Natural killer cell (primary cell): Measurements from ENCODE around the gene PINLYP. TPM values are rescaled to one million over a fixed set of nuclear protein-coding genes. Genes with fewer than 3 reads are reported as not detected.

Source experiments
- ATAC-seq, 3 donors: fragments of 150-1000 bp in 2 of 3; fragments of 200-7000 bp in 1 of 3; cut with Tn5 transposase; 1 replicate in 1 of 3; 2 replicates in 2 of 3; pipeline ENCODE4 v1.10.0; 2021; ENCODE audit warnings: mild to moderate bottlenecking in 2 of 3, moderate library complexity in 2 of 3
- DNase-seq, 2 donors: peaks; one replicate each; pipeline versions ENCODE4 v3.0.0 to v3.0.0-alpha.2; 2013 to 2021; ENCODE audit warnings: mixed read lengths in 1 of 2
- H3K27ac ChIP-seq: one replicate; pipeline ENCODE4 v1.5.1; 2013; ENCODE audit warnings: mild to moderate bottlenecking, low read length
- H3K27me3 ChIP-seq: one replicate; pipeline ENCODE4 v1.6.1; 2013; ENCODE audit warnings: low read length; ENCODE audit not compliant: control insufficient read depth, insufficient read depth
- H3K36me3 ChIP-seq: one replicate; pipeline ENCODE4 v1.6.1; 2013; ENCODE audit warnings: low read length; ENCODE audit not compliant: control insufficient read depth, insufficient read depth
- H3K4me1 ChIP-seq: one replicate; pipeline ENCODE4 v1.6.1; 2013; ENCODE audit warnings: low read length; ENCODE audit not compliant: control insufficient read depth, insufficient read depth
- H3K4me3 ChIP-seq: one replicate; pipeline ENCODE4 v1.5.1; 2013; ENCODE audit warnings: low read length
- H3K9me3 ChIP-seq: one replicate; pipeline ENCODE4 v1.6.1; 2013; ENCODE audit warnings: low read length; ENCODE audit not compliant: control insufficient read depth, insufficient read depth
- H3K27ac Mint-ChIP-seq, 2 donors: one replicate each; pipeline ENCODE4 v1.8.0; 2022; ENCODE audit warnings: mild to moderate bottlenecking in 2 of 2, mixed read lengths in 2 of 2, moderate library complexity in 1 of 2
- H3K27me3 Mint-ChIP-seq, 2 donors: one replicate each; pipeline ENCODE4 v1.8.0; 2022; ENCODE audit warnings: low read depth in 2 of 2, mixed read lengths in 2 of 2
- H3K36me3 Mint-ChIP-seq: one replicate; pipeline ENCODE4 v1.8.0; 2022; ENCODE audit warnings: mixed read lengths
- H3K4me1 Mint-ChIP-seq, 2 donors: one replicate each; pipeline ENCODE4 v1.8.0; 2022; ENCODE audit warnings: mixed read lengths in 2 of 2
- H3K4me3 Mint-ChIP-seq: one replicate; pipeline ENCODE4 v1.8.0; 2022; ENCODE audit warnings: mild to moderate bottlenecking, moderate library complexity, mixed read lengths
- H3K9me3 Mint-ChIP-seq, 2 donors: one replicate each; pipeline ENCODE4 v1.8.0; 2022; ENCODE audit warnings: mixed read lengths in 2 of 2
- WGBS: methylation state at CpG from one replicate; pipeline ENCODE4 v1.1.7; 2013; ENCODE audit warnings: missing lambda C conversion rate; ENCODE audit not compliant: insufficient coverage; 5-methylcytosine and 5-hydroxymethylcytosine counted together
- intact Hi-C: fragments of 100-400 bp; cut with micrococcal nuclease; formaldehyde crosslinking; loops from one replicate; pipeline ENCODE4 v1.14.2; 2022
- total RNA-seq, 4 donors: library from RNA; stranded (reverse); fragments of 120-200 nt in 1 of 4; gene quantifications; one replicate each; pipeline versions ENCODE4 v1.2.3 to v1.2.4, GENCODE V29; 2013 to 2022
- TF ChIP-seq, protein P1 (sequence below): fragments of 200-600 bp; IDR thresholded peaks from one replicate; pipeline ENCODE4 v1.8.0; 2022; ENCODE audit warnings: antibody characterized with exemption

The PINLYP gene
- total RNA-seq, 3 donors from 2014 or later (not counting 1 experiment from before 2014, with no cell fraction given), result 1.7 to 3.0 (median 2.4) TPM

DNA sequence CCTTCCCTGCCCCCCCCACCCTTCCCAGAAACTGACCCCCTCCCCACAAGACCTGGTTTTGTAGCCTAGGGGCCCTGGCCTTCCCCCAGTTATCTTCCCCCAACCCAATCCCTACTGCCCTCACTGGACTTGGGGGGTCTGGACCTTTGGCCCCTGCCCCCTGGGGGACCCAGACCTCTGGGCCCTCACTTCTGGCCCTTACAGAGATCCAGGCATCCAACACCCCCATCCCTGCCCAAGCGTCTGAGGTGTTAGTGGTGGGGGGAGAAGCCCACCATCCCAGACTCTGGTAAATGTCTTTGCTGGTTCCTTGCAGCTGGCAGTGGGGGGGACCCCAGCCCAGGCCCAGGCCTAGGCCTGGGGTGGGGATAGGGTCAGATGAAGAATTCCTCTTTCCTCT lies 47.4 kb downstream of the PINLYP start:
- Histone ChIP-seq H3K36me3 (no peaks in the 10 kb centered on the region), H3K4me1 (peaks cover 29% of the 10 kb centered on the region), H3K9me3 (no peaks in the 10 kb centered on the region), H3K27me3 (peaks cover 4% of the 10 kb centered on the region), H3K27ac (no peak overlapping the region), H3K4me3 (no peak overlapping the region)
- intact Hi-C loops, result no loop called here
- no peaks in the 10 kb centered on the region for H3K9me3 Mint-ChIP-seq
- TF ChIP-seq, protein P1, sequence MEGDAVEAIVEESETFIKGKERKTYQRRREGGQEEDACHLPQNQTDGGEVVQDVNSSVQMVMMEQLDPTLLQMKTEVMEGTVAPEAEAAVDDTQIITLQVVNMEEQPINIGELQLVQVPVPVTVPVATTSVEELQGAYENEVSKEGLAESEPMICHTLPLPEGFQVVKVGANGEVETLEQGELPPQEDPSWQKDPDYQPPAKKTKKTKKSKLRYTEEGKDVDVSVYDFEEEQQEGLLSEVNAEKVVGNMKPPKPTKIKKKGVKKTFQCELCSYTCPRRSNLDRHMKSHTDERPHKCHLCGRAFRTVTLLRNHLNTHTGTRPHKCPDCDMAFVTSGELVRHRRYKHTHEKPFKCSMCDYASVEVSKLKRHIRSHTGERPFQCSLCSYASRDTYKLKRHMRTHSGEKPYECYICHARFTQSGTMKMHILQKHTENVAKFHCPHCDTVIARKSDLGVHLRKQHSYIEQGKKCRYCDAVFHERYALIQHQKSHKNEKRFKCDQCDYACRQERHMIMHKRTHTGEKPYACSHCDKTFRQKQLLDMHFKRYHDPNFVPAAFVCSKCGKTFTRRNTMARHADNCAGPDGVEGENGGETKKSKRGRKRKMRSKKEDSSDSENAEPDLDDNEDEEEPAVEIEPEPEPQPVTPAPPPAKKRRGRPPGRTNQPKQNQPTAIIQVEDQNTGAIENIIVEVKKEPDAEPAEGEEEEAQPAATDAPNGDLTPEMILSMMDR, result no peak
- no peaks in the 10 kb centered on the region for H3K36me3 Mint-ChIP-seq
- H3K27ac Mint-ChIP-seq, result no peak overlapping the region
- peaks cover 22 to 54% of the 10 kb centered on the region in 2 donors for H3K4me1 Mint-ChIP-seq
- DNase-seq (no peak), ATAC-seq (no peak)
- WGBS, result 100% methylated on average over 1 of the region's 1 CpG
- H3K27me3 Mint-ChIP-seq, result peaks cover 0 to 16% of the 10 kb centered on the region in 2 donors
- no peak overlapping the region for H3K4me3 Mint-ChIP-seq

DNA sequence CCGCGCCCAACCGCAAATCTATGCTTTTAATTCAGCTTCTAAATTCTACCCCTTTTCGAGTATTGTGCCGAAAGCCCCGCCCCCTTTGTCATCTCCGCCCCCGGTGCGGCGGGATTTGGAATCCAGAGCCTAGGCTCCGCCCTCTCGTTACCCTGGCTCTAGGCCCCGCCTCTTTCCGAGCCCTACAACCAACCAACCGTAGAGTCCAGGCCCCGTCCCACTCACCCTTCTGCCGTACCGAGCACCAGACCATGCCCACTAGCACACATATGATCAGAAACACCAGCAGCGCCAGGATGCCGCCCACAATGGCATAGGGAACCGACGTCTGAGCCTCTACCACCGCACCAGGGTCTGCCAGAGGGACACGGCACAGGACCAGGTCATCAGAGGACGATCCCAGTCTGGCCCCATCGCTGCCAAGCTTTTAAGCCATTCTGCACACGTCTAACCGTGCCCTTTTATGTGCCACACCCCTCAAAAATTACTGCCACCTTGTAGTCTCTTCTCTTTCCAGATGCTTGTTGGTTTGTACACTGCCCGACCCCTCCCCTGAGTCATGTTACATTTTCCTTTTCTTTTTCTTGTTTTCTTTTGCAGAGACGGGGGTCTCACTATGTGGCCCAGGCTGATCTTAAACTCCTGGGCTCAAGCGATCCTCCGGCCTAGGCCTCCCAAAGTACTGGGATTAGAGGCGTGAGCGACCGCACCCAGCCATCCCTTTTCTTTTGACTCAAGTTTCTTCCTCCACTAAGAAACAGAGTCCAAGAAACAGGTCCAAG lies 48.5 kb downstream of the PINLYP start:
- H3K9me3 Mint-ChIP-seq, result no peaks in the 10 kb centered on the region
- H3K9me3 ChIP-seq, result no peaks in the 10 kb centered on the region
- peak overlapping the region; percentile 21 for H3K4me3 Mint-ChIP-seq
- no peak overlapping the region for H3K27ac Mint-ChIP-seq
- peaks cover 17 to 49% of the 10 kb centered on the region in 2 donors for H3K4me1 Mint-ChIP-seq
- H3K27me3 ChIP-seq, result peaks cover 4% of the 10 kb centered on the region
- TF ChIP-seq, protein P1, result no peak
- no peaks in the 10 kb centered on the region for H3K36me3 Mint-ChIP-seq
- WGBS, result 87% methylated on average over 35 of the region's 35 CpGs
- no peak overlapping the region for H3K4me3 ChIP-seq
- no peaks in the 10 kb centered on the region for H3K36me3 ChIP-seq
- peaks cover 21% of the 10 kb centered on the region for H3K4me1 ChIP-seq
- DNase-seq, result peak in 1 of 2 donors; percentile 19
- no peak overlapping the region for H3K27ac ChIP-seq
- no peak for ATAC-seq
- H3K27me3 Mint-ChIP-seq, result peaks cover 0 to 16% of the 10 kb centered on the region in 2 donors
- intact Hi-C loops, result no loop called here

DNA sequence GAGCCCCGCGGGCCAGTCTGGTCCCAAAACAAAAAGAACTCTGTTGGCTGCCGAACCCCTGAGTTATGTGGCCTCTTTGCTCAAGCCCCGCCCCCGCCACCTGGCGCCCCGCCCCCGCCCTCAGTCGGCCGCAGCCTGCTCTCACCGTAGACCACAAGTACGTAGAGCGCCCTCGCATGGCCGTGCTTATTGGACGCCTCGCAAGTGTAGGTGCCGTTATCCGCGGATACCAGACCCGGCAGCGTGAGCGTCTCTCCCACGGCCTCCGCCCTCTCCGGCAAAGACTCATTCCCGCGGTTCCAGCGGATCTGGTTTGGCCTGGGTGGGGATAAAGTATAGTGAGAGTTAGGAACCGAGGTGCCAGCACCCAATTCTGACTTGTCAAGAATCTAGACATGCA lies 49.3 kb downstream of the PINLYP start:
- peaks cover 4% of the 10 kb centered on the region for H3K27me3 ChIP-seq
- H3K9me3 ChIP-seq, result no peaks in the 10 kb centered on the region
- WGBS, result 7% methylated on average over 30 of the region's 30 CpGs
- H3K4me1 ChIP-seq, result peaks cover 16% of the 10 kb centered on the region
- no peaks in the 10 kb centered on the region for H3K36me3 ChIP-seq
- H3K27me3 Mint-ChIP-seq, result peaks cover 0 to 16% of the 10 kb centered on the region in 2 donors
- ATAC-seq, result peak; percentile 82 to 92 (median 90)
- TF ChIP-seq, protein P1, result peak; percentile 46
- H3K9me3 Mint-ChIP-seq, result no peaks in the 10 kb centered on the region
- H3K4me1 Mint-ChIP-seq, result peaks cover 11 to 42% of the 10 kb centered on the region in 2 donors
- no peak overlapping the region for H3K27ac ChIP-seq
- H3K4me3 ChIP-seq, result no peak overlapping the region
- intact Hi-C loops, result no loop called here
- H3K36me3 Mint-ChIP-seq, result no peaks in the 10 kb centered on the region
- peak; percentile 66 to 92 for DNase-seq
- H3K27ac Mint-ChIP-seq, result no peak overlapping the region
- no peak overlapping the region for H3K4me3 Mint-ChIP-seq
